Pancreas (tissue), 10 donors: ENCODE data around the gene ACSL4. TPM values are rescaled to one million over a fixed set of nuclear protein-coding genes. Genes with fewer than 3 reads are reported as not detected.
"Not testable (repeated sequence)": the region's sequence is repeated elsewhere in the genome, so short reads cannot be mapped to it uniquely, and the experiment has no call there.

Experiments used
- ATAC-seq, 4 donors: fragments of 200-7000 bp; cut with Tn5 transposase; one replicate each; pipeline versions ENCODE4 v1.8.0 to v1.9.1; 2020; ENCODE audit warnings: mild to moderate bottlenecking in 4 of 4, moderate library complexity in 4 of 4
- DNase-seq, 6 donors: peaks; one replicate each; pipeline ENCODE4 v3.0.0-alpha.2; 2020
- FAIRE-seq: peaks from 2 replicates; lab custom pipeline; 2012; peaks lifted over from hg19 to GRCh38; lab: Jason Lieb, UNC
- H3K27ac ChIP-seq, 4 donors: fragments of 200-600 bp; sonication (generic); 1 replicate in 3 of 4; 2 replicates in 1 of 4; pipeline versions ENCODE4 v1.5.0 to v1.8.0; 2020
- H3K27me3 ChIP-seq, 4 donors: fragments of 200-600 bp; one replicate each; pipeline ENCODE4 v1.8.0; 2021
- H3K36me3 ChIP-seq, 3 donors: fragments of 200-600 bp; sonication (generic) in 1 of 3; one replicate each; pipeline versions ENCODE4 v1.5.0 to v1.8.0; 2020 to 2021
- H3K4me1 ChIP-seq, 3 donors: fragments of 200-600 bp; one replicate each; pipeline ENCODE4 v1.8.0; 2021
- H3K4me3 ChIP-seq, 4 donors: fragments of 200-600 bp; sonication (generic) in 2 of 4; one replicate each; pipeline versions ENCODE4 v1.5.0 to v1.8.0; 2020 to 2021
- H3K9me3 ChIP-seq, 4 donors: fragments of 200-600 bp; one replicate each; pipeline ENCODE4 v1.8.0; 2021
- WGBS, 2 donors: extraction: QIAGEN DNeasy Blood & Tissue Kit; methylation state at CpG; one replicate each; pipeline ENCODE4 v1.1.7; 2013; 5-methylcytosine and 5-hydroxymethylcytosine counted together
- intact Hi-C, 3 donors: fragments of 100-400 bp; cut with DNase I; formaldehyde crosslinking; loops; one replicate each; pipeline versions ENCODE4 v1.11.1 to v1.14.2; 2022
- polyA plus RNA-seq, 2 donors: library from polyadenylated mRNA; stranded (reverse); fragments of 200-250 nt; gene quantifications; one replicate each; pipeline ENCODE4 v1.2.3, GENCODE V29; 2013
- total RNA-seq, 6 donors: library from RNA; stranded (reverse); fragmentation: NEBNext Ultra II Directional in 4 of 6; extraction: Animal tissue kit (Norgen Biotek cat#: 25700) in 4 of 6; gene quantifications; one replicate each; pipeline versions ENCODE4 v1.2.1 to v1.2.4, GENCODE V29; 2021 to 2023
- TF ChIP-seq, protein P1 (sequence below), 4 donors: fragments of 200-600 bp; sonication (generic) in 3 of 4; IDR thresholded peaks; one replicate each; pipeline versions ENCODE4 v1.5.0 to v1.8.0; 2021; ENCODE audit warnings: antibody characterized with exemption in 4 of 4
- donor health status: healthy with polysubstance abuse.
- donor health status: DM: no; HTN: no; CAD: no; lungs with moderate emphysema.
- donor health status: DM: no; HTN: no; CAD: no.
- donor health status: control.
- donor health status: control.
- donor health status: Bipolar disorder and iron deficiency.
- donor health status: DM: yes; HTN: yes; CAD: no.
- donor health status: DM: no; HTN: no; CAD: no.
- donor health status: DM: no; HTN: no; CAD: no.
- donor health status: DM: yes; HTN: yes; CAD: no.

ACSL4 gene
- total and polyA plus RNA-seq, 8 donors: 4.0 to 23.7 (median 9.3) TPM

DNA sequence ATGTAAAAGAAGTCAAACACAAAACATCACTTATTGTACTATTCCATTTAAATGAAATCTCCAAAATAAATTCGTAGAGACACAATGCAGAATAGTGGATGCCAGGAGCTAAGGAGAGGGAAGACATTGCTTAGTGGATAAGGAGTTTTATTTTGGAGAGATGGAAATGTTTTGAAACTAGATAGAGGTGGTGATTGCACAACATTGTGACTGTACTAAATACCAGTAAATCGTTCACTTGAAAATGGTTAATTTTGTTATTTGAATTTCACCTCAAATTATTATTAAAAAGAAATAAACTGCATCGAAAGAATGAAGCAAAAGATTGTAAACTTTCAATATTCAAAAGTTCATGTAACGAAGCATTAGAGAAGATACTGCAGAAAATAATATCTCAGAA, 9.7 kb upstream of the ACSL4 start:
- TF ChIP-seq, protein P1, sequence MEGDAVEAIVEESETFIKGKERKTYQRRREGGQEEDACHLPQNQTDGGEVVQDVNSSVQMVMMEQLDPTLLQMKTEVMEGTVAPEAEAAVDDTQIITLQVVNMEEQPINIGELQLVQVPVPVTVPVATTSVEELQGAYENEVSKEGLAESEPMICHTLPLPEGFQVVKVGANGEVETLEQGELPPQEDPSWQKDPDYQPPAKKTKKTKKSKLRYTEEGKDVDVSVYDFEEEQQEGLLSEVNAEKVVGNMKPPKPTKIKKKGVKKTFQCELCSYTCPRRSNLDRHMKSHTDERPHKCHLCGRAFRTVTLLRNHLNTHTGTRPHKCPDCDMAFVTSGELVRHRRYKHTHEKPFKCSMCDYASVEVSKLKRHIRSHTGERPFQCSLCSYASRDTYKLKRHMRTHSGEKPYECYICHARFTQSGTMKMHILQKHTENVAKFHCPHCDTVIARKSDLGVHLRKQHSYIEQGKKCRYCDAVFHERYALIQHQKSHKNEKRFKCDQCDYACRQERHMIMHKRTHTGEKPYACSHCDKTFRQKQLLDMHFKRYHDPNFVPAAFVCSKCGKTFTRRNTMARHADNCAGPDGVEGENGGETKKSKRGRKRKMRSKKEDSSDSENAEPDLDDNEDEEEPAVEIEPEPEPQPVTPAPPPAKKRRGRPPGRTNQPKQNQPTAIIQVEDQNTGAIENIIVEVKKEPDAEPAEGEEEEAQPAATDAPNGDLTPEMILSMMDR (IDR thresholded peaks at IDR 0.05): no peak

DNA sequence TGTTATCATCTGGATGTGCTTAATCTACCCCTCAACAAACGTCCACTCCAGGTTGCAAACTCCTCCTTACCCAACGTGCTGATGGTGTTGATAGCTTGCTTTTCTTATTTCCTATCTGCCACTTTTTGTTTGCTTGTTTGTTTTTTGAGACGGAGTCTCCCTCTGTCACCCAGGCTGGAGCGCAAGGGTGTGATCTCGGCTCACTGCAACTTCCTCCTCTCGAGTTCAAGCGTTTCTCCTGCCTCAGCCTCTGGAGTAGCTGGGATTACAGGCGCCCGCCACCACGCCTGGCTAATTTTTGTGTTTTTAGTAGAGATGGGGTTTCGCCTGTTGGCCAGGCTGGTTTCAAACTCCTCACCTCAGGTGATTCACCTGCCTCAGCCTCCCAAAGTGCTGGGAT, 7.8 kb upstream of the ACSL4 start:
- H3K36me3 ChIP-seq, H3K27me3 ChIP-seq, intact Hi-C loops, FAIRE-seq, DNase-seq, H3K9me3 ChIP-seq, H3K27ac ChIP-seq, H3K4me3 ChIP-seq, ATAC-seq, H3K4me1 ChIP-seq: not testable (repeated sequence)
- 55 to 77% methylated on average over 11 of the region's 11 CpGs for WGBS, 2 donors

More for the DNA sequence above, 9.7 kb upstream of the ACSL4 start:
- 36 to 79% methylated on average over 4 of the region's 4 CpGs for WGBS, 2 donors
- intact Hi-C loops: no loop called here
- Histone ChIP-seq H3K27ac (no peak overlapping the region), H3K9me3 (no peaks in the 10 kb centered on the region), H3K36me3 (no peaks in the 10 kb centered on the region), H3K27me3 (no peaks in the 10 kb centered on the region), H3K4me3 (no peak overlapping the region), H3K4me1 (no peaks in the 10 kb centered on the region)
- DNase-seq: no peak
- FAIRE-seq: no peak
- ATAC-seq: no peak

DNA sequence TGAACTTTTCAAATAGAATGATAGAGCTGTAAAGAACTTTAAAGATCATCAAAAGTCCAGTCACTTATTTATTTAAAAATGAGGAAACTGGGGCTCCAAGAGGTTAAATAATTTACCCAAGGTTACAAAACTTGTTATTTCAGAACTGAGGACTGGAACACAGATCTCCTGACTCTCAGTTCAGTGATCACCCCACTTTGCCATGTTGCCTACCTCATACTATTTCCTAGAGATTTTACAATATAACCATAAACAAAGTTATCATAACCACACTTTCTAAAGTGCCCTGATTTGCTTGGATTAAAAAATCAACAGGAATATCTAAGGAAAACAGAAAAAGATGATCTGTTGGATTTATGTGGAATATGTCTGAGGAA, 7.4 kb upstream of the ACSL4 start:
- Histone ChIP-seq H3K36me3 (no peaks in the 10 kb centered on the region), H3K4me1 (no peaks in the 10 kb centered on the region), H3K9me3 (no peaks in the 10 kb centered on the region), H3K4me3 (no peak overlapping the region), H3K27me3 (no peaks in the 10 kb centered on the region), H3K27ac (no peak overlapping the region)
- intact Hi-C loops: no loop called here
- ATAC-seq (no peak), FAIRE-seq (no peak), DNase-seq (no peak)
- TF ChIP-seq, protein P1 (IDR thresholded peaks at IDR 0.05): no peak

DNA sequence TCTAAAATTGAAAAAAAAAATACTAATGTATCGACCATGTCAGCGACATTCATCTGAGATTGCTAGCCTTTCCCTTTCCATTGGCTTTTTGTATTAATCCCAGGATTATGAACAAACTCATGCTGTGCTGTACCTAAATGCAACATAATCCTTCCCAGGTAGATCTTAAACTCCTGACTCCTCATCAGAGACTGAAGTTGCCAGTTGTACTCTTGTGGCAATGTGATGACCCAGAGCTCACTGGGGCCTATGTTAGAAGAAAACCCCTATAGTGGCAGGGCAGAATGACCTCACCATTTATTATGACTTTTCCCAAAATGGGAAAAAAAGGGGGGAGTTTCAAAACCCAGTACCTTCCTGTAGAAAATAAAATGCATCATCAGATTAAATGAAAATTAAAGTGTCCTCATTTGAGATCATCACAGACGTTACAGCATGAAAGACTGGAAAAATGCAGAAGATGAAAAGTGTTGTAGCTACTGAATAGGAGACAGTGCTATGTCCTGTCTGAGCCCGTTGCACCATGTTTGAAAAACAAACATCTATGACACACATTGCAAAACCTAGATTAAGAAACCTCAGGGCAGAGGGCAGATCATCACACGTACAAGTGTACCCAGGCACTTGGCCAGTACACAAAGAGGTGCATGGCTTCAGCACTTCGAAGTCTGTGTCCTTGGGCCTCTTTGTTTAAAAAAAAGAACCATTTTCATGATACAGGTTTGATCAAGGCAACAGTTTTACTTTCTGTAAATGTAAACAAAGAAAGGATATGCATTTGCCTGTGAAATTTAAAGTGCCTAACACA, 6.8 kb upstream of the ACSL4 start:
- H3K27ac ChIP-seq: no peak overlapping the region
- ATAC-seq: peak; percentile 60 to 83 (median 76)
- 44 to 51% methylated on average over 6 of the region's 6 CpGs for WGBS, 2 donors

DNA sequence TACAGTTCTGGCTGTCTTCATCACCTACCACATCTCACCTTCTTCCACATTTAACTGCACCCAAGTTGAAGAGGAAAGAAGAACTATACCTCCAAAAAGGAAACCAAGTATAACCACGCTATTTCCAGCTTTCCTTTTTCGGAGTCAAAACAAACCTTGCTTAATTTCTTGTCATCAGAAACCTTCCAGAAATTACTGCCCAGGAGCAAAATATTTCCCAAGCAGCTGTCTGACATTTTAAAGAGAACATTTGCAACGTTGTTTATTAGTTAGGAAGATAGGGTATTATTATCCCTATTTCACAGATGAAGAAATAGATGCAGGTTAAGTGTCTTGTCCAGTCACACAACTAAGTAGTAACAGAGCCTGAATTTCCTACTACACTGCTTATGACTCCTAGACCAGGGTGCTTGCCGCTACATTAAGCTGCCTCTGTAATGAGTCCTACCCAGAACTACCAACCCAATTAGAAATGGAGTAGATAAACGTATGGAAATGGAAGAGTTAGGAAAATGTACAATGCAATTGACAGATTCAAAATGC, 2.2 kb upstream of the ACSL4 start:
- FAIRE-seq: no peak
- TF ChIP-seq, protein P1 (IDR thresholded peaks at IDR 0.05): no peak
- Histone ChIP-seq H3K4me3 (no peak overlapping the region), H3K27me3 (no peaks in the 10 kb centered on the region), H3K27ac (no peak overlapping the region), H3K9me3 (no peaks in the 10 kb centered on the region), H3K4me1 (no peaks in the 10 kb centered on the region), H3K36me3 (no peaks in the 10 kb centered on the region)
- intact Hi-C loops: no loop called here
- no peak for DNase-seq
- 74 to 76% methylated on average over 5 of the region's 5 CpGs for WGBS, 2 donors
- no peak for ATAC-seq

More for the DNA sequence above, 6.8 kb upstream of the ACSL4 start:
- H3K36me3 ChIP-seq: no peaks in the 10 kb centered on the region
- DNase-seq (no peak), FAIRE-seq (no peak)
- no peaks in the 10 kb centered on the region for H3K4me1 ChIP-seq
- intact Hi-C loops: no loop called here
- no peak overlapping the region for H3K4me3 ChIP-seq
- H3K9me3 ChIP-seq: no peaks in the 10 kb centered on the region
- H3K27me3 ChIP-seq: no peaks in the 10 kb centered on the region
- TF ChIP-seq, protein P1 (IDR thresholded peaks at IDR 0.05): no peak
